ENCODE data around the gene DNAJA4. TPM values are rescaled to one million over a fixed set of nuclear protein-coding genes. Genes with fewer than 3 reads are reported as not detected.
A peak's percentile ranks its signal among the peaks of the same experiment; 100 is the strongest.

DNAJA4 gene
- total and polyA plus RNA-seq, 2 of the 8 experiments (the other 6 are each of a cell fraction or from before 2014, with no cell fraction given) = 3.6 to 6.2 TPM

GRCh38 chr15:78228356-78228996, 35.9 kb upstream of the DNAJA4 start:
- ChIA-PET POLR2A (ENCODE audit: partially characterized antibody) (no interaction called here), CTCF (ENCODE audit: partially characterized antibody) (interaction anchor here (0.9 to 11.4 kb wide), 6 partner anchors 12 to 50 kb away, joined by 4 to 48 read pairs (median 6); no protein-coding TSS in a partner anchor)
- no peak overlapping the region for H3K4me2 ChIP-seq (ENCODE audit: insufficient read depth in 1 of 2, low read depth in 2 of 2, low read length in 2 of 2)
- no peak overlapping the region for H3K56ac ChIP-seq (replicated peaks; ENCODE audit: insufficient read length, low read depth, low read length)
- TF ChIP-seq POLR2AphosphoS5 (IDR thresholded peaks at IDR 0.05; ENCODE audit: low read depth, low read length) = no peak
- peak; percentile 87; the same call in 1 of the 2 replicates for TF ChIP-seq KDM1A (IDR thresholded peaks at IDR 0.05; ENCODE audit: borderline replicate concordance, low read length)
- no peaks in the 10 kb centered on the region; a peak in 1 of 8 replicates for H3K36me3 ChIP-seq (ENCODE audit: control insufficient read depth in 2 of 4, insufficient read depth in 4 of 4, low read length in 3 of 4)
- H3K23me2 ChIP-seq (ENCODE audit: low read depth, low read length) = no peaks in the 10 kb centered on the region
- no peak overlapping the region for H3K4ac ChIP-seq (replicated peaks; ENCODE audit: insufficient read length, low read depth, low read length)
- H2BK15ac ChIP-seq (ENCODE audit: low read length) = 0 out of 2 replicates have a peak overlapping the region, but pooled peaks have one; percentile 32
- DNase-seq (ENCODE audit: low read depth in 1 of 2, low spot score in 2 of 2) (no peak), FAIRE-seq (no peak)
- no peaks in the 10 kb centered on the region for H4K20me1 ChIP-seq (replicated peaks in 1 of 2; ENCODE audit: control insufficient read depth in 1 of 2, insufficient read depth in 2 of 2, low read length in 2 of 2)
- H2BK5ac ChIP-seq (ENCODE audit: low read depth, low read length) = no peak overlapping the region
- no peak overlapping the region for H2BK120ac ChIP-seq (replicated peaks; ENCODE audit: low read depth, low read length)
- H3K4me3 ChIP-seq (ENCODE audit: extremely low read depth in 1 of 4, insufficient read depth in 2 of 4, low read depth in 3 of 4, low read length in 4 of 4) = no peak overlapping the region
- H4K8ac ChIP-seq (ENCODE audit: extremely low read depth, insufficient read depth, low read length) = no peak overlapping the region
- H2AK5ac ChIP-seq (ENCODE audit: low read depth, low read length) = no peak overlapping the region
- H4K91ac ChIP-seq (replicated peaks; ENCODE audit: insufficient read length, low read length) = no peak overlapping the region
- 87% methylated on average over 8 of the region's 8 CpGs; no CpG with 5 or more reads in 1 of the 2 experiments for WGBS, 2 experiments (ENCODE audit: extremely low coverage in 1 of 2, insufficient coverage in 1 of 2, insufficient read length in 1 of 2, insufficient replicate concordance in 2 of 2, low coverage in 1 of 2, low lambda C conversion rate in 2 of 2, missing lambda C conversion rate in 1 of 2)
- H3K27me3 ChIP-seq (replicated peaks in 1 of 4; ENCODE audit: control insufficient read depth in 3 of 4, extremely low read depth in 1 of 4, insufficient read depth in 3 of 4, low read length in 3 of 4) = no peaks in the 10 kb centered on the region
- no peak overlapping the region for H3K9ac ChIP-seq (replicated peaks in 1 of 4; ENCODE audit: extremely low read depth in 1 of 4, low read depth in 3 of 4, low read length in 3 of 4)
- H2AFZ ChIP-seq (ENCODE audit: low read length) = no peak overlapping the region
- no peak overlapping the region for H4K5ac ChIP-seq (ENCODE audit: insufficient read length, low read depth, low read length)
- H3K79me1 ChIP-seq (ENCODE audit: low read depth, low read length) = no peaks in the 10 kb centered on the region
- H3K9me3 ChIP-seq (ENCODE audit: insufficient read depth in 2 of 2, low read depth in 1 of 2, low read length in 1 of 2) = no peaks in the 10 kb centered on the region
- H3K27ac ChIP-seq (ENCODE audit: low read depth, low read length) = no peak overlapping the region
- H3K18ac ChIP-seq (ENCODE audit: extremely low read depth, low read length) = no peak overlapping the region
- peaks cover 0 to under 1% (median under 1%) of the 10 kb centered on the region in 4 experiments; a peak in 2 of 7 replicates for H3K4me1 ChIP-seq (replicated peaks in 1 of 4; ENCODE audit: control insufficient read depth in 3 of 4, insufficient read depth in 4 of 4, low read length in 3 of 4)
- H3K14ac ChIP-seq (ENCODE audit: insufficient read length) = no peak overlapping the region
- no peak overlapping the region for H3K23ac ChIP-seq (ENCODE audit: insufficient read length)
- H2BK20ac ChIP-seq (ENCODE audit: low read length) = no peak overlapping the region
- no peaks in the 10 kb centered on the region for H3K79me2 ChIP-seq (ENCODE audit: control insufficient read depth in 1 of 2, insufficient read depth in 2 of 2, low read length in 2 of 2)
- no peak overlapping the region for H2BK12ac ChIP-seq (ENCODE audit: low read depth, low read length)
